GM23338 (cell line): ENCODE data around the gene LEKR1. TPM values are rescaled to one million over a fixed set of nuclear protein-coding genes. Genes with fewer than 3 reads are reported as not detected.

ENCODE experiments used
- ATAC-seq: fragments of 200-7000 bp; cut with Tn5 transposase; 3 replicates; pipeline ENCODE4 v1.9.1; 2020
- DNase-seq: peaks from one replicate; pipeline ENCODE4 v3.0.0-alpha.2; 2015; ENCODE audit warnings: low spot score
- H2AFZ ChIP-seq: fragments of 200-600 bp; sonication (generic); 2 replicates; pipeline ENCODE4 v1.8.0; 2016; ENCODE audit warnings: antibody characterized with exemption, mild to moderate bottlenecking, moderate library complexity
- H3F3A ChIP-seq: fragments of 200-600 bp; sonication (generic); replicated peaks from 2 replicates; pipeline ENCODE4 v1.8.0; 2017; ENCODE audit warnings: antibody characterized with exemption, mixed run types, low read depth
- H3K27ac ChIP-seq: fragments of 200-600 bp; sonication (generic); 2 replicates; pipeline ENCODE4 v1.6.1; 2016; ENCODE audit warnings: low read depth
- H3K27me3 ChIP-seq: fragments of 200-600 bp; sonication (generic); 2 replicates; pipeline ENCODE4 v1.8.0; 2016; ENCODE audit warnings: mild to moderate bottlenecking, mixed run types, moderate library complexity; ENCODE audit not compliant: insufficient read depth
- H3K36me3 ChIP-seq: fragments of 200-600 bp; sonication (generic); 2 replicates; pipeline ENCODE4 v1.8.0; 2016; ENCODE audit warnings: mild to moderate bottlenecking; ENCODE audit not compliant: insufficient read depth
- H3K4me1 ChIP-seq: fragments of 200-600 bp; sonication (generic); 2 replicates; pipeline ENCODE4 v1.8.0; 2016; ENCODE audit warnings: mild to moderate bottlenecking, moderate library complexity; ENCODE audit not compliant: insufficient read depth
- H3K4me2 ChIP-seq: fragments of 200-600 bp; sonication (generic); 2 replicates; pipeline ENCODE4 v1.7.1; 2017; ENCODE audit warnings: mixed run types
- H3K4me3 ChIP-seq: fragments of 200-600 bp; sonication (generic); 2 replicates; pipeline ENCODE4 v1.6.1; 2016; ENCODE audit warnings: mixed run types
- H3K79me2 ChIP-seq: fragments of 200-600 bp; sonication (generic); replicated peaks from 2 replicates; pipeline ENCODE4 v1.8.0; 2017; ENCODE audit warnings: mild to moderate bottlenecking; ENCODE audit not compliant: insufficient read depth
- H3K9me2 ChIP-seq: fragments of 200-600 bp; sonication (generic); 2 replicates; pipeline ENCODE4 v1.8.0; 2017; ENCODE audit not compliant: insufficient read depth
- H4K20me1 ChIP-seq: fragments of 200-600 bp; sonication (generic); replicated peaks from 2 replicates; pipeline ENCODE4 v1.8.0; 2017; ENCODE audit warnings: mild to moderate bottlenecking; ENCODE audit not compliant: insufficient read depth
- H3K27ac Mint-ChIP-seq: 2 replicates; pipeline ENCODE4 v1.8.0; 2020; ENCODE audit warnings: inconsistent platforms, mild to moderate bottlenecking, moderate library complexity, mixed read lengths
- H3K27me3 Mint-ChIP-seq: 3 replicates; pipeline ENCODE4 v1.8.0; 2022; ENCODE audit warnings: low read depth, mild to moderate bottlenecking, moderate library complexity, mixed read lengths, inconsistent platforms; ENCODE audit not compliant: insufficient read depth, poor library complexity
- H3K36me3 Mint-ChIP-seq: 3 replicates; pipeline ENCODE4 v1.8.0; 2021; ENCODE audit warnings: low read depth, mild to moderate bottlenecking, inconsistent platforms, moderate library complexity, mixed read lengths
- H3K4me1 Mint-ChIP-seq: 3 replicates; pipeline ENCODE4 v1.8.0; 2020; ENCODE audit warnings: mild to moderate bottlenecking, inconsistent platforms, mixed read lengths
- H3K4me3 Mint-ChIP-seq: 3 replicates; pipeline ENCODE4 v1.8.0; 2021; ENCODE audit warnings: moderate library complexity, mild to moderate bottlenecking, inconsistent platforms, mixed read lengths
- H3K9me3 Mint-ChIP-seq: 3 replicates; pipeline ENCODE4 v1.8.0; 2020; ENCODE audit warnings: moderate library complexity, mild to moderate bottlenecking, inconsistent platforms, mixed read lengths
- CREB1 ChIP-seq: fragments of 250-450 bp; sonication (Bioruptor Pico); IDR thresholded peaks from 2 replicates; pipeline ENCODE4 v1.5.0; 2020; ENCODE audit warnings: low read depth, mild to moderate bottlenecking, moderate library complexity
- EZH2 ChIP-seq: fragments of 200-600 bp; sonication (generic); IDR thresholded peaks from one replicate; pipeline ENCODE4 v1.8.0; 2017; ENCODE audit warnings: antibody characterized with exemption, mild to moderate bottlenecking, low read depth; ENCODE audit not compliant: unreplicated experiment
- EZH2phosphoT487 ChIP-seq: fragments of 200-600 bp; sonication (generic); IDR thresholded peaks from one replicate; pipeline ENCODE4 v1.8.1; 2018; ENCODE audit warnings: antibody characterized with exemption; ENCODE audit not compliant: unreplicated experiment
- POLR2AphosphoS5 ChIP-seq: IDR thresholded peaks from 2 replicates; pipeline ENCODE4 v1.6.1; 2016; ENCODE audit warnings: antibody characterized with exemption, low read depth
- STAT1 ChIP-seq: IDR thresholded peaks from one replicate; pipeline ENCODE4 v1.6.1; 2016; ENCODE audit warnings: antibody characterized with exemption; ENCODE audit not compliant: unreplicated experiment
- ZNF114 ChIP-seq: fragments of 250-450 bp; sonication (Bioruptor Pico); IDR thresholded peaks from 2 replicates; pipeline ENCODE4 v1.5.0; 2020; ENCODE audit warnings: mild to moderate bottlenecking, moderate library complexity
- ZNF331 ChIP-seq: fragments of 250-450 bp; sonication (Bioruptor Pico); IDR thresholded peaks from 2 replicates; pipeline ENCODE4 v1.5.0; 2020; ENCODE audit warnings: low read depth, mild to moderate bottlenecking, moderate library complexity
- polyA plus RNA-seq: library from polyadenylated mRNA; unstranded; fragments of >200 nt; fragmentation: Nextera tagmentation; extraction: Ambion mirVana; gene quantifications from 2 replicates; pipeline ENCODE4 v1.2.1, GENCODE V29; 2016
- total RNA-seq: library from RNA; depleted of rRNA; stranded (reverse); fragments of >200 nt; shearing (Covaris generic); gene quantifications from 2 replicates; pipeline ENCODE4 v1.2.3, GENCODE V29; 2014
- TF ChIP-seq, protein P1 (sequence below): fragments of 250-450 bp; sonication (Bioruptor Pico); IDR thresholded peaks from 2 replicates; pipeline ENCODE4 v1.5.0; 2020; ENCODE audit warnings: mild to moderate bottlenecking, moderate library complexity
- TF ChIP-seq, protein P2 (sequence below), 2 experiments: fragments of 200-600 bp in 1 of 2; sonication (generic) in 1 of 2; conservative IDR thresholded peaks; 2 replicates each; pipeline versions ENCODE4 v1.5.1 to v1.6.1; 2016 to 2017; ENCODE audit warnings: antibody characterized with exemption in 2 of 2, low read depth in 2 of 2, mild to moderate bottlenecking in 2 of 2, moderate library complexity in 1 of 2

The LEKR1 gene
- total and polyA plus RNA-seq, 2 experiments from 2014 or later = not detected

DNA sequence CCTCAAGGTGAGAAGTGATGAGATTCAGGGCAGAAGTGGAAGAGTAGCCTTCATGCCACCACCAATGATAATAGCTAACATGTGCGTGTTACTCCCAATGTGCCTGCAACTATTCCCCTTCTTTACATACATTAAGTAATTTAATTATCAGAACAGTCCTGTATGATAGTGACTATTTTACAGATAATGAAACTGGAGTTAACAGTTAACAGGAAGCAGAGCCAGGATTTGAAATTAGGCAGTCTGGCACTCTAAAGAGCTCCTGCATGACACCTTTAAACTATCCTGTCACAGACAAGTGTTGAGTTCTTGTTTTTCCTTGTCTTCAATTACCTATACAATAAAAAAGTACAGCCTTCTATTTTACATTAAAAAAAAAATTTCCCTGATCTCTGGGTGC lies 148.8 kb downstream of the LEKR1 start (continued):
- TF ChIP-seq, protein P1, sequence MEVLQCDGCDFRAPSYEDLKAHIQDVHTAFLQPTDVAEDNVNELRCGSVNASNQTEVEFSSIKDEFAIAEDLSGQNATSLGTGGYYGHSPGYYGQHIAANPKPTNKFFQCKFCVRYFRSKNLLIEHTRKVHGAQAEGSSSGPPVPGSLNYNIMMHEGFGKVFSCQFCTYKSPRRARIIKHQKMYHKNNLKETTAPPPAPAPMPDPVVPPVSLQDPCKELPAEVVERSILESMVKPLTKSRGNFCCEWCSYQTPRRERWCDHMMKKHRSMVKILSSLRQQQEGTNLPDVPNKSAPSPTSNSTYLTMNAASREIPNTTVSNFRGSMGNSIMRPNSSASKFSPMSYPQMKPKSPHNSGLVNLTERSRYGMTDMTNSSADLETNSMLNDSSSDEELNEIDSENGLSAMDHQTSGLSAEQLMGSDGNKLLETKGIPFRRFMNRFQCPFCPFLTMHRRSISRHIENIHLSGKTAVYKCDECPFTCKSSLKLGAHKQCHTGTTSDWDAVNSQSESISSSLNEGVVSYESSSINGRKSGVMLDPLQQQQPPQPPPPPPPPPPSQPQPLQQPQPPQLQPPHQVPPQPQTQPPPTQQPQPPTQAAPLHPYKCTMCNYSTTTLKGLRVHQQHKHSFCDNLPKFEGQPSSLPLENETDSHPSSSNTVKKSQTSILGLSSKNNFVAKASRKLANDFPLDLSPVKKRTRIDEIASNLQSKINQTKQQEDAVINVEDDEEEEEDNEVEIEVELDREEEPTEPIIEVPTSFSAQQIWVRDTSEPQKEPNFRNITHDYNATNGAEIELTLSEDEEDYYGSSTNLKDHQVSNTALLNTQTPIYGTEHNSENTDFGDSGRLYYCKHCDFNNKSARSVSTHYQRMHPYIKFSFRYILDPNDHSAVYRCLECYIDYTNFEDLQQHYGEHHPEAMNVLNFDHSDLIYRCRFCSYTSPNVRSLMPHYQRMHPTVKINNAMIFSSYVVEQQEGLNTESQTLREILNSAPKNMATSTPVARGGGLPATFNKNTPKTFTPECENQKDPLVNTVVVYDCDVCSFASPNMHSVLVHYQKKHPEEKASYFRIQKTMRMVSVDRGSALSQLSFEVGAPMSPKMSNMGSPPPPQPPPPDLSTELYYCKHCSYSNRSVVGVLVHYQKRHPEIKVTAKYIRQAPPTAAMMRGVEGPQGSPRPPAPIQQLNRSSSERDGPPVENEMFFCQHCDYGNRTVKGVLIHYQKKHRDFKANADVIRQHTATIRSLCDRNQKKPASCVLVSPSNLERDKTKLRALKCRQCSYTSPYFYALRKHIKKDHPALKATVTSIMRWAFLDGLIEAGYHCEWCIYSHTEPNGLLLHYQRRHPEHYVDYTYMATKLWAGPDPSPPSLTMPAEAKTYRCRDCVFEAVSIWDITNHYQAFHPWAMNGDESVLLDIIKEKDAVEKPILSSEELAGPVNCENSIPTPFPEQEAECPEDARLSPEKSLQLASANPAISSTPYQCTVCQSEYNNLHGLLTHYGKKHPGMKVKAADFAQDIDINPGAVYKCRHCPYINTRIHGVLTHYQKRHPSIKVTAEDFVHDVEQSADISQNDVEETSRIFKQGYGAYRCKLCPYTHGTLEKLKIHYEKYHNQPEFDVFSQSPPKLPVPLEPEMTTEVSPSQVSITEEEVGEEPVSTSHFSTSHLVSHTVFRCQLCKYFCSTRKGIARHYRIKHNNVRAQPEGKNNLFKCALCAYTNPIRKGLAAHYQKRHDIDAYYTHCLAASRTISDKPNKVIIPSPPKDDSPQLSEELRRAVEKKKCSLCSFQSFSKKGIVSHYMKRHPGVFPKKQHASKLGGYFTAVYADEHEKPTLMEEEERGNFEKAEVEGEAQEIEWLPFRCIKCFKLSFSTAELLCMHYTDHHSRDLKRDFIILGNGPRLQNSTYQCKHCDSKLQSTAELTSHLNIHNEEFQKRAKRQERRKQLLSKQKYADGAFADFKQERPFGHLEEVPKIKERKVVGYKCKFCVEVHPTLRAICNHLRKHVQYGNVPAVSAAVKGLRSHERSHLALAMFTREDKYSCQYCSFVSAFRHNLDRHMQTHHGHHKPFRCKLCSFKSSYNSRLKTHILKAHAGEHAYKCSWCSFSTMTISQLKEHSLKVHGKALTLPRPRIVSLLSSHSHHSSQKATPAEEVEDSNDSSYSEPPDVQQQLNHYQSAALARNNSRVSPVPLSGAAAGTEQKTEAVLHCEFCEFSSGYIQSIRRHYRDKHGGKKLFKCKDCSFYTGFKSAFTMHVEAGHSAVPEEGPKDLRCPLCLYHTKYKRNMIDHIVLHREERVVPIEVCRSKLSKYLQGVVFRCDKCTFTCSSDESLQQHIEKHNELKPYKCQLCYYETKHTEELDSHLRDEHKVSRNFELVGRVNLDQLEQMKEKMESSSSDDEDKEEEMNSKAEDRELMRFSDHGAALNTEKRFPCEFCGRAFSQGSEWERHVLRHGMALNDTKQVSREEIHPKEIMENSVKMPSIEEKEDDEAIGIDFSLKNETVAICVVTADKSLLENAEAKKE (CRISPR knock-in tag) = no peak

DNA sequence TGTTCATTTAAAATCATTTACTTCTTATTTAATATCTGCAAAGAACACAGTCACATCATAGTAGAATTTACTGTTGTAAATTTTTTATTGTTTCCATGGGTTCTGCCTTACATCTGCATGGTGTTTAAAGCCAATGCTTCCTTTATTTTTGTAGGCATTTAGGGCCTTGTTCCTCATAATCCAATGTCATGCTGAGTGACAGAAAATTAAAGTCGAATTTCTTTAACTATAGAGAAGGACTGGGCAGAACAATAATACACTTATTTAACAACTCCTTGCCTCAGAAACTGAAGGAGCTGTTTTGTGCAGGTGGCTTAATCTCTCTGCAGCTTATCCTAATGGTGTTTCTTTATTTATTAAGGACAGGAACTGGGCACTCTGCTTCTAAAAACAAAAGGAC lies 149.6 kb downstream of the LEKR1 start:
- H3K4me1 ChIP-seq = no peaks in the 10 kb centered on the region
- H3K4me2 ChIP-seq = no peak overlapping the region
- H3F3A ChIP-seq = no peaks in the 10 kb centered on the region
- no peaks in the 10 kb centered on the region for H3K27me3 Mint-ChIP-seq
- no peaks in the 10 kb centered on the region for H3K36me3 ChIP-seq
- no peaks in the 10 kb centered on the region for H3K79me2 ChIP-seq
- TF ChIP-seq POLR2AphosphoS5 = no peak
- TF ChIP-seq, protein P1 (CRISPR knock-in tag) = no peak
- no peak for TF ChIP-seq STAT1
- no peak for TF ChIP-seq CREB1 (CRISPR knock-in tag)
- TF ChIP-seq EZH2phosphoT487 = no peak
- TF ChIP-seq, protein P2, sequence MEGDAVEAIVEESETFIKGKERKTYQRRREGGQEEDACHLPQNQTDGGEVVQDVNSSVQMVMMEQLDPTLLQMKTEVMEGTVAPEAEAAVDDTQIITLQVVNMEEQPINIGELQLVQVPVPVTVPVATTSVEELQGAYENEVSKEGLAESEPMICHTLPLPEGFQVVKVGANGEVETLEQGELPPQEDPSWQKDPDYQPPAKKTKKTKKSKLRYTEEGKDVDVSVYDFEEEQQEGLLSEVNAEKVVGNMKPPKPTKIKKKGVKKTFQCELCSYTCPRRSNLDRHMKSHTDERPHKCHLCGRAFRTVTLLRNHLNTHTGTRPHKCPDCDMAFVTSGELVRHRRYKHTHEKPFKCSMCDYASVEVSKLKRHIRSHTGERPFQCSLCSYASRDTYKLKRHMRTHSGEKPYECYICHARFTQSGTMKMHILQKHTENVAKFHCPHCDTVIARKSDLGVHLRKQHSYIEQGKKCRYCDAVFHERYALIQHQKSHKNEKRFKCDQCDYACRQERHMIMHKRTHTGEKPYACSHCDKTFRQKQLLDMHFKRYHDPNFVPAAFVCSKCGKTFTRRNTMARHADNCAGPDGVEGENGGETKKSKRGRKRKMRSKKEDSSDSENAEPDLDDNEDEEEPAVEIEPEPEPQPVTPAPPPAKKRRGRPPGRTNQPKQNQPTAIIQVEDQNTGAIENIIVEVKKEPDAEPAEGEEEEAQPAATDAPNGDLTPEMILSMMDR (conservative IDR thresholded peaks at IDR 0.05; ENCODE audit: low read depth in 2 of 2) = no peak
- TF ChIP-seq ZNF114 (CRISPR knock-in tag) = no peak
- TF ChIP-seq EZH2 = no peak
- TF ChIP-seq ZNF331 (CRISPR knock-in tag) = no peak
- no peak overlapping the region for H2AFZ ChIP-seq
- H3K27me3 ChIP-seq = no peaks in the 10 kb centered on the region
- H3K27ac ChIP-seq = no peak overlapping the region
- peaks cover 5% of the 10 kb centered on the region; the same call in 2 of the 3 replicates for H3K4me1 Mint-ChIP-seq
- DNase-seq (no peak), ATAC-seq (no peak)
- H3K9me2 ChIP-seq = no peaks in the 10 kb centered on the region
- H3K4me3 ChIP-seq = no peak overlapping the region
- H4K20me1 ChIP-seq = no peaks in the 10 kb centered on the region
- no peaks in the 10 kb centered on the region; the same call in 2 of the 3 replicates for H3K9me3 Mint-ChIP-seq
- no peaks in the 10 kb centered on the region for H3K36me3 Mint-ChIP-seq
- no peak overlapping the region for H3K4me3 Mint-ChIP-seq
- H3K27ac Mint-ChIP-seq = no peak overlapping the region
